Measurements from ENCODE around the gene DPP10. TPM values are rescaled to one million over a fixed set of nuclear protein-coding genes. Genes with fewer than 3 reads are reported as not detected.

DPP10 gene
- total RNA-seq, 1 donor from 2014 or later = 1.1 TPM

- no peaks in the 10 kb centered on the region for H3K27me3 Mint-ChIP-seq (ENCODE audit: low read depth, unreplicated experiment)
- H3K27me3 ChIP-seq (ENCODE audit: insufficient read depth, low read length) = no peaks in the 10 kb centered on the region
- no peaks in the 10 kb centered on the region for H3K36me3 ChIP-seq (ENCODE audit: insufficient read depth, low read length)
- no peak overlapping the region for H3K9ac ChIP-seq (ENCODE audit: low read length)
- H3K4me2 ChIP-seq (ENCODE audit: low read length) = no peak overlapping the region
- H3K4me3 ChIP-seq (ENCODE audit: insufficient read depth, low read depth, low read length) = no peak overlapping the region
- H3K4me1 Mint-ChIP-seq (ENCODE audit: low read depth, unreplicated experiment) = no peaks in the 10 kb centered on the region
- no peaks in the 10 kb centered on the region for H3K9me3 ChIP-seq (ENCODE audit: insufficient read depth, low read depth, low read length)
- no peak overlapping the region for H3K27ac ChIP-seq (ENCODE audit: low read depth, low read length)
- no peak for FAIRE-seq
- TF ChIP-seq CTCF (IDR thresholded peaks at IDR 0.05; ENCODE audit: insufficient read depth, low read depth, low read length) = no peak
- TF ChIP-seq EZH2 (IDR thresholded peaks at IDR 0.05; ENCODE audit: insufficient read depth, low read length) = no peak
- no peaks in the 10 kb centered on the region for H3K79me2 ChIP-seq (ENCODE audit: insufficient read depth, low read length)
- no peaks in the 10 kb centered on the region for H3K9me3 Mint-ChIP-seq (ENCODE audit: unreplicated experiment)
- H2AFZ ChIP-seq (ENCODE audit: low read depth, low read length) = no peak overlapping the region
- no peak overlapping the region for H3K27ac Mint-ChIP-seq (ENCODE audit: unreplicated experiment)
- H3K4me3 Mint-ChIP-seq (ENCODE audit: unreplicated experiment) = no peak overlapping the region
- DNase-seq (ENCODE audit: low read depth) = no peak
- H3K36me3 Mint-ChIP-seq (ENCODE audit: low read depth, unreplicated experiment) = no peaks in the 10 kb centered on the region
- no peaks in the 10 kb centered on the region for H3K4me1 ChIP-seq (ENCODE audit: insufficient read depth, low read length)
- H4K20me1 ChIP-seq (ENCODE audit: insufficient read depth, low read length) = no peaks in the 10 kb centered on the region
Measured at GRCh38 chr2:114922076-114922475, 479.6 kb downstream of the DPP10 start.

GRCh38 chr2:114925296-114926255 is 483.1 kb downstream of the DPP10 start:
- H3K9me3 ChIP-seq (ENCODE audit: insufficient read depth, low read depth, low read length) = peaks cover 5% of the 10 kb centered on the region
- no peaks in the 10 kb centered on the region for H3K79me2 ChIP-seq (ENCODE audit: insufficient read depth, low read length)
- H3K36me3 ChIP-seq (ENCODE audit: insufficient read depth, low read length) = no peaks in the 10 kb centered on the region
- FAIRE-seq (no peak), DNase-seq (ENCODE audit: low read depth) (no peak)
- H3K4me1 ChIP-seq (ENCODE audit: insufficient read depth, low read length) = no peaks in the 10 kb centered on the region
- H4K20me1 ChIP-seq (ENCODE audit: insufficient read depth, low read length) = no peaks in the 10 kb centered on the region
- H3K27me3 ChIP-seq (ENCODE audit: insufficient read depth, low read length) = no peaks in the 10 kb centered on the region
- no peak overlapping the region for H2AFZ ChIP-seq (ENCODE audit: low read depth, low read length)
- no peak overlapping the region for H3K4me3 ChIP-seq (ENCODE audit: insufficient read depth, low read depth, low read length)
- Mint-ChIP-seq H3K4me3 (ENCODE audit: unreplicated experiment) (no peak overlapping the region), H3K9me3 (ENCODE audit: unreplicated experiment) (peaks cover 8% of the 10 kb centered on the region), H3K4me1 (ENCODE audit: low read depth, unreplicated experiment) (no peaks in the 10 kb centered on the region), H3K36me3 (ENCODE audit: low read depth, unreplicated experiment) (no peaks in the 10 kb centered on the region), H3K27me3 (ENCODE audit: low read depth, unreplicated experiment) (no peaks in the 10 kb centered on the region), H3K27ac (ENCODE audit: unreplicated experiment) (no peak overlapping the region)
- H3K9ac ChIP-seq (ENCODE audit: low read length) = no peak overlapping the region
- TF ChIP-seq CTCF (IDR thresholded peaks at IDR 0.05; ENCODE audit: insufficient read depth, low read depth, low read length) (no peak), EZH2 (IDR thresholded peaks at IDR 0.05; ENCODE audit: insufficient read depth, low read length) (no peak)
- H3K4me2 ChIP-seq (ENCODE audit: low read length) = no peak overlapping the region
- no peak overlapping the region for H3K27ac ChIP-seq (ENCODE audit: low read depth, low read length)

- no peak overlapping the region for H3K27ac Mint-ChIP-seq (ENCODE audit: unreplicated experiment)
- Histone ChIP-seq H3K4me1 (ENCODE audit: insufficient read depth, low read length) (no peaks in the 10 kb centered on the region), H3K9ac (ENCODE audit: low read length) (no peak overlapping the region), H4K20me1 (ENCODE audit: insufficient read depth, low read length) (no peaks in the 10 kb centered on the region), H2AFZ (ENCODE audit: low read depth, low read length) (no peak overlapping the region), H3K27me3 (ENCODE audit: insufficient read depth, low read length) (no peaks in the 10 kb centered on the region), H3K9me3 (ENCODE audit: insufficient read depth, low read depth, low read length) (peaks cover 5% of the 10 kb centered on the region), H3K27ac (ENCODE audit: low read depth, low read length) (no peak overlapping the region), H3K4me2 (ENCODE audit: low read length) (no peak overlapping the region), H3K4me3 (ENCODE audit: insufficient read depth, low read depth, low read length) (no peak overlapping the region), H3K79me2 (ENCODE audit: insufficient read depth, low read length) (no peaks in the 10 kb centered on the region), H3K36me3 (ENCODE audit: insufficient read depth, low read length) (no peaks in the 10 kb centered on the region)
- H3K4me1 Mint-ChIP-seq (ENCODE audit: low read depth, unreplicated experiment) = no peaks in the 10 kb centered on the region
- H3K4me3 Mint-ChIP-seq (ENCODE audit: unreplicated experiment) = no peak overlapping the region
- no peak for TF ChIP-seq EZH2 (IDR thresholded peaks at IDR 0.05; ENCODE audit: insufficient read depth, low read length)
- TF ChIP-seq CTCF (IDR thresholded peaks at IDR 0.05; ENCODE audit: insufficient read depth, low read depth, low read length) = no peak
- H3K9me3 Mint-ChIP-seq (ENCODE audit: unreplicated experiment) = peaks cover 8% of the 10 kb centered on the region
- DNase-seq (ENCODE audit: low read depth) (no peak), FAIRE-seq (no peak)
- no peaks in the 10 kb centered on the region for H3K36me3 Mint-ChIP-seq (ENCODE audit: low read depth, unreplicated experiment)
- no peaks in the 10 kb centered on the region for H3K27me3 Mint-ChIP-seq (ENCODE audit: low read depth, unreplicated experiment)
Measured at GRCh38 chr2:114926303-114926702, 483.9 kb downstream of the DPP10 start.
